GM21390 (cell line): Measurements from ENCODE around the gene CYTH2.

Experiments used
- ATAC-seq: cut with Tn5 transposase; IDR thresholded peaks from one replicate; pipeline ENCODE4 v1.9.1; 2021; ENCODE audit not compliant: unreplicated experiment

CYTH2 gene

GRCh38 chr19:48452289-48453190 is 16.6 kb upstream of the CYTH2 start:
- ATAC-seq: no peak

- no peak for ATAC-seq
Measured at GRCh38 chr19:48454150-48454730, 14.9 kb upstream of the CYTH2 start.

- no peak for ATAC-seq
Measured at GRCh38 chr19:48455171-48455907, 13.8 kb upstream of the CYTH2 start, which contains the start of gene KCNJ14. Gene KCNJ14, plus strand, starts transcription at chr19:48455574. Its CDS starts 6,151 bp downstream, at chr19:48461725.

GRCh38 chr19:48455908-48456562 is 13.1 kb upstream of the CYTH2 start:
- ATAC-seq: no peak

- no peak for ATAC-seq
Measured at GRCh38 chr19:48456864-48457263, 12.3 kb upstream of the CYTH2 start.

- no peak for ATAC-seq
Measured at GRCh38 chr19:48458016-48458415, 11.2 kb upstream of the CYTH2 start.

- ATAC-seq: no peak
Measured at GRCh38 chr19:48461651-48461981, 7.6 kb upstream of the CYTH2 start.

- no peak for ATAC-seq
Measured at GRCh38 chr19:48461982-48462655, 7.0 kb upstream of the CYTH2 start.

GRCh38 chr19:48465215-48465614 is 4.0 kb upstream of the CYTH2 start:
- ATAC-seq: no peak

GRCh38 chr19:48466561-48467325 is 2.4 kb upstream of the CYTH2 start:
- ATAC-seq: no peak

GRCh38 chr19:48468772-48469288 is 339 bp upstream of the CYTH2 start:
- peak; percentile 82 for ATAC-seq

GRCh38 chr19:48469934-48470680 is 938 bp downstream of the CYTH2 start:
- no peak for ATAC-seq

- no peak for ATAC-seq
Measured at GRCh38 chr19:48470856-48471255, 1.7 kb downstream of the CYTH2 start.

- ATAC-seq: no peak
Measured at GRCh38 chr19:48471836-48472235, 2.7 kb downstream of the CYTH2 start.

- no peak for ATAC-seq
Measured at GRCh38 chr19:48473161-48473966, 4.2 kb downstream of the CYTH2 start.

GRCh38 chr19:48474084-48474592 is 5.0 kb downstream of the CYTH2 start:
- ATAC-seq: no peak

GRCh38 chr19:48475369-48476068 is 6.3 kb downstream of the CYTH2 start:
- ATAC-seq: no peak
